ENCODE data around the gene UBASH3A.
A peak's percentile ranks its signal among the peaks of the same experiment; 100 is the strongest.

UBASH3A gene

GRCh38 chr21:42403611-42404231, at the start of gene UBASH3A:
TSS of gene UBASH3A (plus strand) at chr21:42403902. CDS start at chr21:42403946, 44 bp downstream.
- no peak for DNase-seq (ENCODE audit: low spot score)

- DNase-seq (ENCODE audit: low spot score): no peak
Observed at GRCh38 chr21:42356046-42356445, 47.7 kb upstream of the UBASH3A start.

GRCh38 chr21:42356650-42357049, 47.1 kb upstream of the UBASH3A start:
- DNase-seq (ENCODE audit: low spot score): no peak

- DNase-seq (ENCODE audit: low spot score): no peak
Observed at GRCh38 chr21:42357307-42357706, 46.4 kb upstream of the UBASH3A start.

- DNase-seq (ENCODE audit: low spot score): no peak
Observed at GRCh38 chr21:42358261-42358660, 45.4 kb upstream of the UBASH3A start.

- no peak for DNase-seq (ENCODE audit: low spot score)
Observed at GRCh38 chr21:42358937-42359336, 44.8 kb upstream of the UBASH3A start.

- peak; percentile 47 for DNase-seq (ENCODE audit: low spot score)
Observed at GRCh38 chr21:42360317-42360716, 43.4 kb upstream of the UBASH3A start.

- DNase-seq (ENCODE audit: low spot score): no peak
Observed at GRCh38 chr21:42361286-42361685, 42.4 kb upstream of the UBASH3A start.

- DNase-seq (ENCODE audit: low spot score): no peak
Observed at GRCh38 chr21:42362198-42362597, 41.5 kb upstream of the UBASH3A start.

GRCh38 chr21:42362700-42363099, 41.0 kb upstream of the UBASH3A start:
- DNase-seq (ENCODE audit: low spot score): no peak

GRCh38 chr21:42363312-42363711, 40.4 kb upstream of the UBASH3A start:
- DNase-seq (ENCODE audit: low spot score): peak; percentile 19

GRCh38 chr21:42364304-42364865, 39.3 kb upstream of the UBASH3A start:
- no peak for DNase-seq (ENCODE audit: low spot score)

- no peak for DNase-seq (ENCODE audit: low spot score)
Observed at GRCh38 chr21:42365770-42366169, 37.9 kb upstream of the UBASH3A start.

GRCh38 chr21:42366292-42367010, 37.3 kb upstream of the UBASH3A start, which contains the start of gene TFF1:
TSS of gene TFF1 (minus strand) at chr21:42366535. CDS start at chr21:42366495, 40 bp downstream.
- DNase-seq (ENCODE audit: low spot score): peak; percentile 43

GRCh38 chr21:42367367-42368165, 36.1 kb upstream of the UBASH3A start:
- no peak for DNase-seq (ENCODE audit: low spot score)

- DNase-seq (ENCODE audit: low spot score): no peak
Observed at GRCh38 chr21:42369821-42370220, 33.9 kb upstream of the UBASH3A start.

- DNase-seq (ENCODE audit: low spot score): no peak
Observed at GRCh38 chr21:42370894-42371654, 32.6 kb upstream of the UBASH3A start.

- DNase-seq (ENCODE audit: low spot score): no peak
Observed at GRCh38 chr21:42373196-42373907, 30.4 kb upstream of the UBASH3A start.

GRCh38 chr21:42373908-42374455, 29.7 kb upstream of the UBASH3A start:
- DNase-seq (ENCODE audit: low spot score): no peak

- DNase-seq (ENCODE audit: low spot score): no peak
Observed at GRCh38 chr21:42374457-42374856, 29.2 kb upstream of the UBASH3A start.

Data from LoVo (cell line).